ENCODE data around the gene HSD17B4. TPM values are rescaled to one million over a fixed set of nuclear protein-coding genes. Genes with fewer than 3 reads are reported as not detected.

The HSD17B4 gene
- total and polyA plus RNA-seq, 9 of the 15 experiments (the other 6 are each of a cell fraction or from before 2014, with no cell fraction given), result 50.6 to 187 (median 94.6) TPM

DNA sequence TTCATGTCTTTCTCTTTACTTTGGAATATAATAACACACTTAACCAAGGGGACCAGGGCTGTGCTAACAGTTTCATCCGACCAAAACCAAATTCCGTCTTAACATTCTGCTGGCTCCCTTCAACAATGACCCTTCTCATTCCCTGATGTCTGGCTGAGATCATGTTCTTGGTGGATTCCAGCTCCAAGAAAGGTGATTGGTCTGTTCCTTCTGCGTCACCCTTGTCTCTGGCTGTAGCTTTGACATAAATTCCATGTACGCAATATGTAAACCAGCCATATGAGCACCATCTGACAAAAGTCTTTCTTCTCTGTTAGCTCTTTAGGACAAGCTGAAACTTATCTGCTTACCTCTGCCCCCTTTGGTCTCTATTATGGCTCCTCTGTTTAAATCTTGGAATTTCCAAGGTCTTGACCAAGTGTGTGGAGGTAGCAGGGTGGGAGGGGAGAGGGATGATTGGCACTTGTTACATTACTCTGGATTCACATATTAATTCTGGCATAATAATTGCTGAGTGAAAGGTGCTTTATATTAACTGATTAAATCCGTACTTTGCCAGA lies 45.7 kb upstream of the HSD17B4 start:
- ChIA-PET CTCF (ENCODE audit: low intra/inter-chr PET ratio) (no interaction called here), POLR2A (no interaction called here)
- no peak for ATAC-seq
- Histone ChIP-seq H3K9me1 (ENCODE audit: control insufficient read depth, insufficient read depth, low read length) (no peaks in the 10 kb centered on the region), H3K27me3 (ENCODE audit: control insufficient read depth in 2 of 2, insufficient read depth in 2 of 2, low read length in 2 of 2) (no peaks in the 10 kb centered on the region), H3K9ac (ENCODE audit: insufficient read depth in 1 of 2, low read depth in 2 of 2, low read length in 2 of 2) (no peak overlapping the region), H3K4me1 (replicated peaks in 1 of 2; ENCODE audit: control insufficient read depth in 2 of 2, insufficient read depth in 2 of 2, low read length in 2 of 2) (peaks cover 0 to 29% of the 10 kb centered on the region in 2 experiments; a peak in 3 of 5 replicates), H3K9me3 (replicated peaks; ENCODE audit: control insufficient read depth, insufficient read depth, low read depth, low read length) (no peaks in the 10 kb centered on the region), H3K27ac (ENCODE audit: extremely low read depth, low read depth, low read length) (no peak overlapping the region), H3K36me3 (ENCODE audit: control insufficient read depth, insufficient read depth, low read length) (no peaks in the 10 kb centered on the region), H4K20me1 (replicated peaks; ENCODE audit: control insufficient read depth, insufficient read depth, low read length) (no peaks in the 10 kb centered on the region), H2AFZ (ENCODE audit: low read depth, low read length) (no peak overlapping the region), H3K4me2 (ENCODE audit: insufficient read depth, low read length) (no peak overlapping the region), H3K79me2 (ENCODE audit: control insufficient read depth, insufficient read depth, low read length) (no peaks in the 10 kb centered on the region), H3K4me3 (no peak overlapping the region)
- 78% methylated on average over 5 of the region's 5 CpGs for WGBS (ENCODE audit: insufficient coverage, low coverage, missing lambda C conversion rate)
- no TSS peak for BruUV-seq (replicated peaks)
- in situ Hi-C loops (cut with MboI), result no loop called here
- FAIRE-seq, result no peak
- DNase-seq (ENCODE audit: extremely low read depth in 1 of 4, low spot score in 3 of 4), result no peak
- intact Hi-C loops (cut with micrococcal nuclease), result no loop called here
- TF ChIP-seq WHSC1 (IDR thresholded peaks at IDR 0.05; ENCODE audit: low read length), result no peak
- no peak for TF ChIP-seq E2F6 (IDR thresholded peaks at IDR 0.05; ENCODE audit: borderline replicate concordance in 1 of 2, extremely low read depth in 1 of 2, insufficient read depth in 1 of 2, insufficient read length in 1 of 2, low read depth in 1 of 2, low read length in 1 of 2, poor library complexity in 1 of 2, severe bottlenecking in 1 of 2)
- no peak for TF ChIP-seq ATF3 (IDR thresholded peaks at IDR 0.05)
- no peak for TF ChIP-seq ATF3 (CRISPR knock-in tag; conservative IDR thresholded peaks at IDR 0.05)
- no peak for TF ChIP-seq ZNF445 (CRISPR knock-in tag; IDR thresholded peaks at IDR 0.05; ENCODE audit: low read depth)
- no peak for TF ChIP-seq THRB (CRISPR knock-in tag; conservative IDR thresholded peaks at IDR 0.05)
- TF ChIP-seq, protein P1, sequence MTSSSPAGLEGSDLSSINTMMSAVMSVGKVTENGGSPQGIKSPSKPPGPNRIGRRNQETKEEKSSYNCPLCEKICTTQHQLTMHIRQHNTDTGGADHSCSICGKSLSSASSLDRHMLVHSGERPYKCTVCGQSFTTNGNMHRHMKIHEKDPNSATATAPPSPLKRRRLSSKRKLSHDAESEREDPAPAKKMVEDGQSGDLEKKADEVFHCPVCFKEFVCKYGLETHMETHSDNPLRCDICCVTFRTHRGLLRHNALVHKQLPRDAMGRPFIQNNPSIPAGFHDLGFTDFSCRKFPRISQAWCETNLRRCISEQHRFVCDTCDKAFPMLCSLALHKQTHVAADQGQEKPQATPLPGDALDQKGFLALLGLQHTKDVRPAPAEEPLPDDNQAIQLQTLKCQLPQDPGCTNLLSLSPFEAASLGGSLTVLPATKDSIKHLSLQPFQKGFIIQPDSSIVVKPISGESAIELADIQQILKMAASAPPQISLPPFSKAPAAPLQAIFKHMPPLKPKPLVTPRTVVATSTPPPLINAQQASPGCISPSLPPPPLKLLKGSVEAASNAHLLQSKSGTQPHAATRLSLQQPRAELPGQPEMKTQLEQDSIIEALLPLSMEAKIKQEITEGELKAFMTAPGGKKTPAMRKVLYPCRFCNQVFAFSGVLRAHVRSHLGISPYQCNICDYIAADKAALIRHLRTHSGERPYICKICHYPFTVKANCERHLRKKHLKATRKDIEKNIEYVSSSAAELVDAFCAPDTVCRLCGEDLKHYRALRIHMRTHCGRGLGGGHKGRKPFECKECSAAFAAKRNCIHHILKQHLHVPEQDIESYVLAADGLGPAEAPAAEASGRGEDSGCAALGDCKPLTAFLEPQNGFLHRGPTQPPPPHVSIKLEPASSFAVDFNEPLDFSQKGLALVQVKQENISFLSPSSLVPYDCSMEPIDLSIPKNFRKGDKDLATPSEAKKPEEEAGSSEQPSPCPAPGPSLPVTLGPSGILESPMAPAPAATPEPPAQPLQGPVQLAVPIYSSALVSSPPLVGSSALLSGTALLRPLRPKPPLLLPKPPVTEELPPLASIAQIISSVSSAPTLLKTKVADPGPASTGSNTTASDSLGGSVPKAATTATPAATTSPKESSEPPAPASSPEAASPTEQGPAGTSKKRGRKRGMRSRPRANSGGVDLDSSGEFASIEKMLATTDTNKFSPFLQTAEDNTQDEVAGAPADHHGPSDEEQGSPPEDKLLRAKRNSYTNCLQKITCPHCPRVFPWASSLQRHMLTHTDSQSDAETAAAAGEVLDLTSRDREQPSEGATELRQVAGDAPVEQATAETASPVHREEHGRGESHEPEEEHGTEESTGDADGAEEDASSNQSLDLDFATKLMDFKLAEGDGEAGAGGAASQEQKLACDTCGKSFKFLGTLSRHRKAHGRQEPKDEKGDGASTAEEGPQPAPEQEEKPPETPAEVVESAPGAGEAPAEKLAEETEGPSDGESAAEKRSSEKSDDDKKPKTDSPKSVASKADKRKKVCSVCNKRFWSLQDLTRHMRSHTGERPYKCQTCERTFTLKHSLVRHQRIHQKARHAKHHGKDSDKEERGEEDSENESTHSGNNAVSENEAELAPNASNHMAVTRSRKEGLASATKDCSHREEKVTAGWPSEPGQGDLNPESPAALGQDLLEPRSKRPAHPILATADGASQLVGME (CRISPR knock-in tag; IDR thresholded peaks at IDR 0.05), result no peak
- no peak for TF ChIP-seq MAFG (tag; conservative IDR thresholded peaks at IDR 0.05)
- no peak for TF ChIP-seq EHMT2 (IDR thresholded peaks at IDR 0.05)
- no peak for TF ChIP-seq ELF1 (tag; IDR thresholded peaks at IDR 0.05)
- TF ChIP-seq TARDBP (IDR thresholded peaks at IDR 0.05), result no peak
- TF ChIP-seq NR2C2 (CRISPR knock-in tag; IDR thresholded peaks at IDR 0.05), result no peak
- no peak for TF ChIP-seq NR2C2 (tag; IDR thresholded peaks at IDR 0.05)
